GM21786 (cell line): ENCODE measurements around the gene DDX10.

Source experiments
- ATAC-seq: cut with Tn5 transposase; IDR thresholded peaks from one replicate; pipeline ENCODE4 v1.9.1; 2021; ENCODE audit not compliant: unreplicated experiment

DDX10 gene

DNA sequence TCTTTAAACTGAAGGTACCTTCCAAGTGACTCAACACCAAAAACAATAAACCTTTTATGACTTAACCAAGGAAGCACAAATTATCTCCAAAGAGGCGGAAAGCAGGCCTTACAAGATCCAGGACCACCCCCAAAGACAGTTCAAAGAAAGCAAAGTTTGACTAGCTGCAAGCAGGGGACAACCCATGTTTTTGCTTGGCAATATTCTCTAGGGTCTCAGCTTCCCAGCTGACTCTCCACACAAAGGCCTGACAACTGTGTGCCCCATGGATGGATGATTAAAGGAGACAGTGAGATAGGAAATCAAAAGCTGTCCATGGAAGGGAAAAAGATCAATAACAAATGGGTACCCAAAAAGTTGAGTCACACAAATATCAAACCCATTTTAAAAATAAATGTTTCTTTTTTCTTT lies 232.2 kb downstream of the DDX10 start:
- ATAC-seq = no peak

DNA sequence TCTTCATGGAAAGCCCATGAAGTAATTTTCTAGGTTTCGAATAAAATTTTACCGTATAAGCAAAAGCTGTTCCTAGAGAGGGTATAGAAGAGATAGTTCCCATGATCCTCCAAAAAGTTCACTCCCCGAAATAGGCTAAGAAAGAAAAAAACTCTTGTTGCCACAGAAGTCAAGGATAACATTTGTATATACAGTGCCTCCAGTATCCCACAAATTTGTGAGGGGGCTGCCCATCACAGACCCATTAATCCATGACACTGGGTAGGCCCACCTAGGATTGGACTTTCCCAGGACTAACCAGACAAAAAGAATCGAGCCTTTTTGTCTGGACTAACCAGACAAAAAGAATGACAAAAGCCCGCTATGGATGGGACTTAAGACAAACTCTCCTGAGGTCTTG lies 233.0 kb downstream of the DDX10 start:
- ATAC-seq = no peak

DNA sequence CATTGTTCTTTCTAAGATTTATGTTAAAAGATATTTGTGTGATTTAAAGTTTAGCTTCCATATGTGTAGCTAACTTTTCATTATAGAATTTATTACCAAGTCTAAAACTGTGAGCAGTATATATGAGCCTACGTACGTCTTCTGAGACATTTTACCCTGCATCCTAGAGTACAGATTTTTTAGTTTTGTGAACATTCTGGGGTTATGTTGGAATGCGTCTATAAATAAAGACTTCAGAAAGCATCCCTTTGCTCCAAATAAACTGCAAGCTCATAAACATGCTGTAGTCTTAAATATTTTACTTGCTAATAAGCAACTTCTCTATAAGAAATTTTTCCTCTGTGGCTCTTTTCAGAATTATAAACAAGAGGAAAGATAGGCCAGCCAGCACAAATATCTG lies 236.5 kb downstream of the DDX10 start:
- ATAC-seq = no peak

DNA sequence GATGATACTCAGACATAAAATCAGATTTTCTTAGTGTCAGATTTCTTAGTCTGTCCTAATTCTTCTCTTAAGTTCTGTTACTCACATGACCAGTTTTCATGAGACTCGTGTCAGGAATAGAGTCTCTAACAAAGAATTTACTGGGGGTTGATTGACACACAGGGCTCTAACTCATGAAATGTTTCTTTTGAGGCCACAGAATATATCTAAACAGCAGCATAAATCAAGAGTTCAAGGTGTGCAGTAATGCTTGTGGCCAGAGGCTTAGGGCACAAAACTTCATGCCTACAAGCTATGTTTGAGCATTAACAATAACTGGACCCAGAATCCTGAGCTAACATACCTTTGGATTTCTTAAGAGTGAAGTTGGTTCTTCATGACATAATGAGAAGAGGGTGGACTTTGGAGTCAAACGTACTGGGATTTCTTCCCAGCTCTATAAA lies 237.2 kb downstream of the DDX10 start:
- ATAC-seq = no peak

DNA sequence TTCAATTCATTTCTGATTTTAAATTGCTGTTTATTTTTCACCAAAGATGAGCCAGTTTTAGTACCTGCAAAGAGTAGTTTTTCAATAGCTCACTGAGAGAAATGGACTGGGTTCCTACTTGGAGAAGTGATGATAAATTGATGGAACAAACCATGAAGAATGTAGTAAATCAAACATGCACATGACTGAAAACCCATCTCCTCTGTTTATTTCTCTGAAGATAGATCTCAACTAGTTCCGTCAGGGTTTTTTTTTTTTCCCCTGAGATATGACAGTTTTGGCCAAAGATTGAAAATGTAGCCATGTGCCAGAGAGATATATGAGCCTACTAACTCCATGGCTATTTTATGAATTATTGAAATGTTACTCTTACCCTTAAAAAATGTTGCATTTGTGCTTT lies 239.6 kb downstream of the DDX10 start:
- no peak for ATAC-seq

DNA sequence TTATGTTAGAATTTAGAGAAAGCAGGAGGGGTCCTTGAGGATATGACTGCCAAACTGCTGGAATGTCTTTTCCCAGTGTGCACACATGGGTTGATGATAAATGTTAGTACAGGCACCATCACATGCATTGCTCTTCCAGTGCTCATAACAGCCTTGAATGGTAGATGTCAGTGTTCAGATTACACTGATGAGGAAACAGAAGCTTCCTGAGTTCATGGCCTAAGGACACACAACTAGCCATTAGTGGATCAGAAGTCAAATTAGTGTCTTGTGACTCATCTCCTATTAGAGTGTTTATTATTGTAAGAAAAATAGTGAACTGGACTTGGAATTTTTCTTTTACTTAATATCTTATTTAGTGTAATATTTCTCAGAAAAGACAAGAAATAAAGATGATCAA lies 241.5 kb downstream of the DDX10 start:
- no peak for ATAC-seq

DNA sequence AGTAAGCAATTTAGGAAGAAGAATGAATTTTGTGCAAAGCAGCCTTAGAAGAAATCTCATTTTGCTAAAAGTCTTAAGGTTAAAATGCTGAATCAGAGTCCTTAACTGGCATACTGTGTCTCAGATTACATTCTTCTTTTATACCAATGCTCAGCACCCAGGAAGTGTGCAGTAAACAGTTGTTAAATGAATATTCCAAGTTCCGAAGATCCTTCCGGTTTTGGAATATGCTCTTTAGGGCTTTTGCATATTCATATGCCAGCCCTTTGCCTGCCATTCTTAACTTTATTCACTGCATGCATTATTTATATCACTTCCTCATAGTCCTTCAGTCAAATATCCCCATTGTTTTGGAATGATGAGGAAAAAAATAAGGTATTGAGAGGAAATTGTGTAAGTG lies 242.0 kb downstream of the DDX10 start:
- ATAC-seq = no peak

DNA sequence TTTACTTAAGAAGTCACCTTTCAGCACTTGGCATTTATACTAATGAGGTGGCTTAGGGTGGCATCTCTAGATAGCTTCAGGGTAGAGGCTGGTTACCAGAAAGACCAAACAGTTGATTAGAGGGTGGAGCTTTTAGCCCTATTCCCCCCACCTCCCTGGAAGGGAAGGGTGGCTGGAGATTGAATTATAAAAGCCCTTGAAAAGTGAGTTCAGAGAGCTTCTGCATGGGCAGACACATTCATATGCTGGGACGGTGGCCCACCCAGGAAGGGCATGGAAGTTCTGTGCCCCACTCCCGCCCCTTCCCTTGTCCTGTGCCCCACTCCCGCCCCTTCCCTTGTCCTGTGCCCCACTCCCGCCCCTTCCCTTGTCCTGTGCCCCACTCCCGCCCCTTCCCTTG lies 244.2 kb downstream of the DDX10 start:
- no peak for ATAC-seq

DNA sequence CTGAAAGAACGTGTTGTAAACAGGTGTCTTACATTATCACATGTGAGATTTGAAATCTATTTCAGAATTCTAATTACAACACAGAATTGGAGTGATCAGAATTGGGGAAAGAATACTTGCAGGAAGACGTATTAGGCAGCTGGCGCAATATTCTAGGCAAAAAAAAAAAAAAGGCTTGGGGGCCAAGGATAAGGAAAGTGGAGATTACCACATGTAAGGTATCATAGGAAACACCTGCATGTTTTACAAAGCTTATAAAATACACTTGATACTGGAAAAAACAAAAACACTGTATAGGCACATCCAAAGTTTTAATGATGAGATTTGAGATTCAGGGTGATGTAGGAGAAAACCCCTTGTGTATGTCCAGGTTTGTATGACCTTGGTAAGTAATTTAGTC lies 245.1 kb downstream of the DDX10 start:
- ATAC-seq = no peak

DNA sequence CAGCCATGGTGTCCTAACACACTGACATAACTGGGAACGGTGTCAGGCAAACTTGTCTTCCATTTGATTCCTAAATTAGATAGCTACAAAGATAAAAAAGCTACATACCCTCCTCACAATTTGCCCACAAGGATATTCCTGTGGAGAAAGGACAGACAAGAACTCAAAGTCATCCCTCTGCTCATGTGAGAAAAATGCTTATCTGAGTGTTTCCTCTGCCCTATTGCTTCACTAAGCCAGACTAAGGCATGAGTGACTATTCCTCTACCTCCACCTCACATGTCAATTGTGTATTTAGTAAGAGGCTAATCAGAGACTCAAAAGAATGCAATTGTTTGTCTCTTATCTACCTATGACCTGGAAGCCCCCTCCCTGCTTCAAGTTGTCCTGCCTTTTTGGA lies 247.7 kb downstream of the DDX10 start:
- no peak for ATAC-seq

DNA sequence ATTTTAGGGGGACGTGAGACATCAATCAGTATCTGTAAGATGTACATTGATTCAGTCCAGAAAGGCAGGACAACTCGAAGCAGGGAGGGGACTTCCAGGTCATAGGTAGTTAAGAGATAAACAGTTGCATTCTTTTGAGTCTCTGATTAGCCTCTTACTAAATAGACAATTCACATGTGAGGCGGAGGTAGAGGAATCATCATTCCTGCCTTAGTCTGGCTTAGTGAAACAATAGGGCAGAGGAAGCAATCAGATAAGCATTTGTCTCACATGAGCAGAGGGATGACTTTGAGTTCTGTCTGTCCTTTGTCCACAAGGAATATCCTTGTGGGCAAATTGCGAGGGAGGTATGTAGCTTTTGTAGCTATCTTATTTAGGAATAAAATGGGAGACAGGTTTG lies 248.3 kb downstream of the DDX10 start:
- no peak for ATAC-seq

DNA sequence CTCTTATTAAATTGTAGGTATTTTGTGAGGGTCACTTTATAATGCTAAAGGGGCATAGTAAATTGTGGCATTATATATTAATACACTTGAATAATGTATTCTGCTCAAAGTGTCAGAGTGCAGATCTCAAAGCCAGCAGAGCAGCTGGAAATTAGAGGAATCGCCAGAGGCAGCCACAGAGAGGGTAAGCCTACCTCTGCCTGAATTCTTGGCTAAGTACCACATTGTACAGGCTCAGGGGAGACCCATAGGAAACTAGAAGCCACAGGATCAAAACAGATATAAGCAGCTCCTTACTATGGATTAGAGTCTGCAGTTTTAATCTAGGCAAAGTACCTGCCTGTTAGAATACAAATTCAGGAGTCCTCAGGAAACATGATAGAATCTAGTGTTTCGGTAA lies 249.3 kb downstream of the DDX10 start:
- no peak for ATAC-seq

DNA sequence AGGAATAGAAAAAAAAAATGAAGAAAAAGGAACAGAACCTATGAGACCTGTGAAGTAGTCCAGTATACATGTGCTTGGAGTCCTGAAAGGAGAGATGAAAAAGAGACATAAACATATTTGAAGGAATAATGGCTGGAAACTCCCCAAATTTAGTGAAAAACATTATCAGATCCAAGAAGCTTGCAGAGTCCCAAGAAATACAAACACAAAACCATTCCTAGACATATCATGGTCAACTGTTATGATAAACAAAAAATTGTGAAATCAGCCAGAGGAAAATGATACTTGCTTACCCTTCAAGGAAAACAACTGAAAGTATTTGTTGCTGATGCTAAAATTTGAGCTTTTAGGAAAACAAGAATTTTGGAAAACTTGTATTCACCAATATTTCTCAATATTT lies 250.1 kb downstream of the DDX10 start:
- no peak for ATAC-seq

DNA sequence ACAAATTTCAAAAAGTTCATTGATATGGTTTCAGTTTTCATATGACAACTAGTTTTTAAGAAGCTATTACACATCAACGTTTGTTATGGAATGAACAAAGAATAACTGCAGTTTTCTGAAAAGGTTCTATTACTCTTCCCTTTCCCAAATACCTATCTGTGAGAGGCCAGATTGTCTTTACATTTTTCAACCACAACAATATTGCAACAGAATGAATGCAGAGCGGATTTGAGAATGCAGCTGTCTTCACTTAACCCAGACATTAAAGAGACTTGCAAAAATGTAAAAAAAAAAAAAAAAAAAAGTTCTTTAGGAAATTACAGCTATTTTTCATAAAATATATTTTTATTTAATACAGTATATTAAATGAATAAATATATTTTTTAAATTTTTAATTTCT lies 250.8 kb downstream of the DDX10 start:
- ATAC-seq = no peak

DNA sequence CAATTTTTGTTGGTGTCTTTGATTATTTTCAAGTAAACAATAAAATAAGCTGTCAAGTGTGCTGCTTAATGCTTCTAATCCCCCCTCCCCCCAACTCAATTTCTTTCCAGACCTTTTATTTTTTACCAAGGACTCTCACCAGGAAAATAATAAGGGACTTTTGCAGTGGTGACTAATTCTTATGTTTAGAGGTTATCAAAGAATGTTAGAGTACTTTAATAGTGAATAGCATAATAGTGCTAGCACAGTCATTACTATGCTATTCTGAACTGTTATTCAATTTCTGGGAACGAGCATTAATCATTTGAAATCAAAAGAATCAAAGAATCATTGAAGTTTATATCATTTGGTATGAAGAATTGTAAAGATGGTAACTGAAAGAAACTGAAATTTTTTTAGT lies 251.4 kb downstream of the DDX10 start:
- no peak for ATAC-seq

DNA sequence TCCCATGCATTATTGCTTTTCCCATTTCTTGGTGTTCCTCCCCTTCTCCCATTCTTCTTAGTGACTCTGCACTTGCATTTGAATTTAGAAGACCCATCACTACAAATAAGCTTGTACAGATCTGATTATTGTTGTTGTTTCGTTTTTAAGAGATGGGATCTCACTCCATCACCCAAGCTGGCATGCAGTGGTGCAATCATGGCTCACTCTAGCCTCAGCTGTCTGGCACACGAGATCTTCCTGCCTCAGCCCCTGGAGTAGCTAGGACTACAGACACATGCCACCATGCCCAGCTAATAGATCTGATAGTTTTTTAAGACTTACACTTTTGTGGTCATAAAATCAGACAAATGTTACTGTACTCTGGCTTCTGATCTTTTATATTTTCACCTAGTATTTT lies 252.1 kb downstream of the DDX10 start:
- no peak for ATAC-seq

DNA sequence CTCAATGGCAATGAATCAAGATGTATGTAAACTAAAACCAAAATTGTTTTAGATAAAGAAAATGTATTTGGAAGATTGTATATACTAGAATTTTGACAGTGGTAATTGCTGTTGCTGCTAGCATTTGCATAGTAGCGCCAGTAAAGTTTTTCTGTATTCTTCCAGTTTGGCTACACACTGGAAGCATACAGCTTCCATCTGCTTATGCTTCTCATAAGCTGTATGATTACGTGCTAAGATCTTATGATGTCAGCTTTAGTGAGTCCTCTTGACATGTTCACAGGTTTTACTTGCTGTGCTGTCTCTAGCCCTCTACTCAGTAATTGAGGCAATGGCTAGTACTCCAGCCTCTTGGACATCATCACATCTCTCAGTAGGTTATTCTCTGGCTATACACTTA lies 256.3 kb downstream of the DDX10 start:
- ATAC-seq = no peak

DNA sequence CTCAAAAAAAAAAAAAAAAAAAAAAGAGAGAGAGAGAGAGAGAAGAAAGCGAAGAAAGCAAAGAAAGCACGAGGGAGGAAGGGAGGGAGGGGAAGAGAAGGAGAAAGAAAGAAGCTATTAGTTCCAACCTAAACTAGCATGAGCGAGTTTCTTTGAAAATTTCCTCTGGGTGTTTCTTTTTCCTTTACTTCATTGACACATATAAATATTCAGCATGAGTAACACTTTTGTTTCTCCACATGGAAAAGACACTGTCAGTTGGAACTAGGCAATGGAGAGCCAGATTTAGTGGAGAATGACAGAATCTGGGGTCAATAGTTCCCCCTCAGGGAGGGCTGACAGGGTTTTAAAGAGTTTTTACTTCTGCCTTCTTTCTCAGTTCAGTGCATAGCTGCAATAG lies 257.4 kb downstream of the DDX10 start:
- ATAC-seq = no peak

DNA sequence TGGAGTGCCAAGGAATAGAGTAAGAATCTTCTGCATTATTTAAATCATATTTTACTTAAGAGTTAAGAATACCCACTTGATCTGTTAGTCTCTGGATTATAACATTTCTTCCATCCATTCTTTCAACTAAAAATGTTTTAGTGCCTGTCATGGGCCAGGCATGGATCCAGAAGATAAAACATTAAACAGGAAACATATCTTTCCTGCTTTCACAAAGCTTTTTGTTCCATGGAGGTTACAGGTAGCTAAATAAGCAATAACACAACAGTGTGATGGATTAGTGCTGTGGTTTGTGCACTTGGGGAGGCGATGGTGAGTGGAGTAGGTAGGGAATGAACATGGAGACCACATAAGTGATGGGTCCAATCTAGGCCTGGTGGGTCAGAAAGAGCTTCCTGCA lies 258.5 kb downstream of the DDX10 start:
- no peak for ATAC-seq

DNA sequence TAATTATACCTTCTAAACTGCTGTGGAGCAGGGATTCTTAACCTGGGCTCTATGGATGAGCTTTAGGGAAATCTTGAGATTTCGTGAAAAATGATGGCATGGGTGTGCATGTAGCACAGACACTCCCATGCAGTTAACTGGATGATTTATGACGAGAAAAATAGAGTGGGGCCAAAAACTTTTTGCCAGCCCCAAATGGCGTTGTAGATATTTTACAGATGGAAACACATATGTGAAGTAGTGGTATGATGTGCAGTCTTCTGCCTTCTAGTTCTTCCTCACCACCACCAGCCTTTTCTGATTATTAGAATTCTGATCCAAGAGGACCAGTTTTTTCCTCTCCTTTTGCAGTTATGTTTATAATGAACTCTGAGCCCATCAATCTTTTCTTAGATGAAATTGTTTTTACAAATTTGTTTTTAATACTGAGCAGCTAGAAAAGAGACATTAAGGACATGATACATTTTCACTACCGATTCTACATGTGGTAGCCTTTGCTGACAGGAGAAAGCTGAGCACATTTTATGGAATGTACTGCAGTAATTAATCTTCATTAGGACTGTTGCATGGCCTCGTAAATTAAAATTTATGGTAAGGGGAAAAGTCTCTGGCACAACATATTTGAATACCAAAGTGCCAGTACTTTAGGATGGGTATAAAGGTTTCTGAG lies 261.4 kb downstream of the DDX10 start:
- ATAC-seq = no peak

DNA sequence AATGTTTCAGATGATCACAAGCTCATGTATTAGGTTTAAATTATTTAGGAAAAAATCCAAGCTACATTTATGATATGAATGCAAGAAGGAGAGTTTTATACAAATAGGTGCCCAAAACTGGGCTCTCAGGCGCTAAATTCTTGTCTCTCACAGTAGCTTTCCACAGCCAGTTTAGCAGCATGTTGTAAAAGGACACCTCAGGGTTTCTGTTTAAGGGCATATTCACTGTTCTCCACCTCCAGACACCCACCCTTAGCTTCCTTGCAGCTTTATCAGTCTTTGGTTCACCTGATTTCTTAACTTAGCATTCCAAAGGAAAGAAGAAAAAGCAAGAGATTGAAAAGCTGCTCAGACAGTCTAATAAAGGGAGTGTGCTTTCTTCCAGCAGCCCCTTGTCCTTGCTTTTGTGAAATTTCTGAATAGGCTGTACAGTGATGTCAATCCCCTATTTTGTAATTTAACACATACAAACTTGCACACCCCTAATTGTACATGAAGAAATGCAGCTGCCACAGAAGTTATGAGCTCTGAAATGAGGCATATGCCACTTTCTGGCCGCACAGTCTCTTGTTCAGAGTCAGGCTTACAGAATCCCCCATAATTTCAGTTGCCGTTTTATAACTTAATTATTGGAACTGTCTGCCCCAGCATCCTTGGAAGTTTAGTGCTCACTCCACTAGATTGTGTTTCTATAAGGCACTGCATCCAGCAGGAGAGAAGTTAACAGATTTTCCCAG lies 262.1 kb downstream of the DDX10 start:
- ATAC-seq = no peak

DNA sequence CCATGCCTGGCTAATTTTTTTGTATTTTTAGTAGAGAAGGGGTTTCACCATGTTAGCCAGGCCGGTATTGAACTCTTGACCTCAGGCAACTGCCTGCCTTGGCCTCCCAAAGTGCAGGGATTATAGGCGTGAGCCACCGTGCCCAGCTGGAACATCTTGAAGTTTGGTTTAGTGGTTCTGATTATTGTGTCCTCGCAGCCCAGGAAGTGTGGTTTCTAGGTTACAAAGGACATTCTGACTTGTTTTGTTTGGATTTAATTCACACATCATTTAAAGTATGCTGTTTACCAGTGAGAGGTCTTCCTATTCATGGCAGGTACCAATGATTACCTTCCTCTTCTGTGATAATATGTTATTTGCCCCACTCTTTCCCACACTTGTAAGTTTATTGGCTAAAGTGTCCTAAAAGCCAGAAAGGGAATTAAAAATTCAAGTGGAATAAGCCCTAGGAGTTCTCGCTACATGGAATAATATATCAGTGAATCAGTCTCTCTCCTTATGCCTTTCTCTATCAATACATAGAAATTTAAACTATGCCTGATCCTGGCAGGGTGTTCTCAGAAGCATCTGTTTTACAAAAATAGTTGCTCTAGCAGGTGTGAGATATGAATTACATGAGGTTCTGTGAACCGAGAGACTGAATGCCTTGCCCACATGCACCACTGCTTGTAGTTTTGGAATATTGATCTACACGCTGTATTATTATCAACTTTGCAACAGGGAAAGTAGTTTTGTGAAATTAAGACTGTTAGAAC lies 263.1 kb downstream of the DDX10 start:
- ATAC-seq = no peak
